Stimulated activated CD4-positive, alpha-beta T cell treated with anti-CD3 and anti-CD28 coated beads, Interleukin-12 subunit alpha, Interleukin-12 subunit beta, amount 100 ng/mL, for 24 hours (primary cell): ENCODE data around the gene TEX50.
"Not testable (repeated sequence)": the region's sequence is repeated elsewhere in the genome, so short reads cannot be mapped to it uniquely, and the experiment has no call there.

Experiments
- DNase-seq, 2 experiments: peaks; one replicate each; pipeline ENCODE4 v3.0.0-alpha.2; 2020; ENCODE audit warnings: low read depth in 2 of 2

TEX50 gene

GRCh38 chr1:173661763-173662162 lies 26.6 kb downstream of the TEX50 start:
- DNase-seq = no peak

GRCh38 chr1:173663159-173663558 lies 28.0 kb downstream of the TEX50 start:
- no peak for DNase-seq

GRCh38 chr1:173666646-173667045 lies 31.5 kb downstream of the TEX50 start:
- no peak for DNase-seq

GRCh38 chr1:173669491-173669941 lies 34.4 kb downstream of the TEX50 start, which contains the start of gene ANKRD45:
ANKRD45 (minus strand) TSS chr1:173669851; CDS start chr1:173659418, 10,433 bp downstream.
- peak in 1 of 2 experiments; percentile 15 for DNase-seq

- not testable (repeated sequence) for DNase-seq
Measured at GRCh38 chr1:173674496-173674895, 39.4 kb downstream of the TEX50 start.

GRCh38 chr1:173680152-173680551 lies 45.0 kb downstream of the TEX50 start:
- DNase-seq = not testable (repeated sequence)

GRCh38 chr1:173682184-173682583 lies 47.0 kb downstream of the TEX50 start:
- no peak for DNase-seq

GRCh38 chr1:173683838-173684237 lies 48.7 kb downstream of the TEX50 start:
- DNase-seq = not testable (repeated sequence)

GRCh38 chr1:173685121-173685520 lies 50.0 kb downstream of the TEX50 start:
- not testable (repeated sequence) for DNase-seq
